Suprapubic skin (tissue), 4 donors: ENCODE results near the gene LBHD2. TPM values are rescaled to one million over a fixed set of nuclear protein-coding genes. Genes with fewer than 3 reads are reported as not detected.
"Not testable (repeated sequence)": the region's sequence is repeated elsewhere in the genome, so short reads cannot be mapped to it uniquely, and the experiment has no call there.

ENCODE experiments used
- DNase-seq, 2 donors: peaks; one replicate each; pipeline ENCODE4 v3.0.0-alpha.2; 2019; ENCODE audit warnings: low spot score in 2 of 2
- H3K27ac ChIP-seq: fragments of 200-600 bp; sonication (generic); one replicate; pipeline ENCODE4 v1.5.1; 2019
- H3K27me3 ChIP-seq: fragments of 200-600 bp; sonication (generic); one replicate; pipeline ENCODE4 v1.5.1; 2019
- H3K36me3 ChIP-seq: fragments of 200-600 bp; sonication (generic); one replicate; pipeline ENCODE4 v1.5.1; 2019
- H3K4me1 ChIP-seq: fragments of 200-600 bp; sonication (generic); one replicate; pipeline ENCODE4 v1.5.1; 2019
- H3K4me3 ChIP-seq: fragments of 200-600 bp; sonication (generic); one replicate; pipeline ENCODE4 v1.5.1; 2019; ENCODE audit warnings: mild to moderate bottlenecking
- H3K9me3 ChIP-seq: fragments of 200-600 bp; sonication (generic); one replicate; pipeline ENCODE4 v1.5.1; 2019
- CTCF ChIP-seq, 2 donors: fragments of 200-600 bp in 1 of 2; fragments of 450-650 bp in 1 of 2; sonication (generic) in 1 of 2; IDR thresholded peaks; one replicate each; pipeline ENCODE4 v1.5.1; 2016 to 2019; ENCODE audit warnings: antibody characterized with exemption in 2 of 2, mild to moderate bottlenecking in 1 of 2, moderate library complexity in 1 of 2
- EP300 ChIP-seq: sonication (generic); formaldehyde crosslinking; IDR thresholded peaks from one replicate; pipeline ENCODE4 v1.6.1; 2017; ENCODE audit warnings: antibody characterized with exemption
- POLR2A ChIP-seq, 2 donors: fragments of 450-650 bp; IDR thresholded peaks; one replicate each; pipeline ENCODE4 v1.6.1; 2017; ENCODE audit warnings: antibody characterized with exemption in 2 of 2, mild to moderate bottlenecking in 2 of 2, moderate library complexity in 2 of 2
- POLR2AphosphoS5 ChIP-seq, 3 donors: sonication (generic); formaldehyde crosslinking; IDR thresholded peaks; one replicate each; pipeline ENCODE4 v1.6.1; 2017; ENCODE audit warnings: antibody characterized with exemption in 3 of 3
- WGBS: methylation state at CpG from one replicate; pipeline ENCODE4 v1.1.5; 2018; 5-methylcytosine and 5-hydroxymethylcytosine counted together
- total RNA-seq, 4 donors: library from RNA; depleted of rRNA; stranded (reverse); fragments of >200 nt; gene quantifications; one replicate each; pipeline ENCODE4 v1.1.0, GENCODE V29; 2016

Gene LBHD2
- total RNA-seq, 4 donors from 2014 or later: not detected

DNA sequence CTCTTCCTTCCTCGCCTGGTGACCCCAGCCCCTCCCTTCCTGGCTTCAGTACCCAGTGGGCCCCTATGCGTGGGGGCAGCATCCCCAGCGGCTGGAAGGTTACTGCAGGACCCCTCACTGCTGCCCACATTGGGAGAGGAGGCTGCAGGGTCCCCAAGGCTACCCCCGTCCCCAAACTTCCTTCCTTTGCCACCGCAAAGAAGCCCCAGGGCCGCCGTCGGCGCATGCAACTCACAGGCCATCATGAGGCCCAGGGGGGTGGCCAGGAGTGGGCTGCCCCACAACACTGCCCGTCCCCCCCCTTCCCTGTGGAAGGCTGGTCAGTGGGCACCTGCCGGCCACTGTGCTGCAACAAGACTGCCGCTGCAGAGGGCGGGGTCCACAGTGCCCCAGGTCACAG is 29.8 kb downstream of the LBHD2 start:
- Histone ChIP-seq H3K27me3 (peaks cover 4% of the 10 kb centered on the region), H3K4me3 (no peak overlapping the region), H3K4me1 (peaks cover 61% of the 10 kb centered on the region), H3K36me3 (no peaks in the 10 kb centered on the region), H3K9me3 (no peaks in the 10 kb centered on the region), H3K27ac (no peak overlapping the region)
- TF ChIP-seq CTCF (IDR thresholded peaks at IDR 0.05) (no peak), POLR2A (IDR thresholded peaks at IDR 0.05) (no peak), POLR2AphosphoS5 (IDR thresholded peaks at IDR 0.05) (no peak), EP300 (no peak)
- DNase-seq: no peak
- 80% methylated on average over 1 of the region's 13 CpGs for WGBS

GRCh38 chr14:103115086-103115679 is 31.2 kb downstream of the LBHD2 start:
- H3K4me1 ChIP-seq: peaks cover 61% of the 10 kb centered on the region
- H3K27me3 ChIP-seq, H3K36me3 ChIP-seq, H3K9me3 ChIP-seq, H3K4me3 ChIP-seq, DNase-seq: not testable (repeated sequence)
- 58% methylated on average over 11 of the region's 12 CpGs for WGBS
- H3K27ac ChIP-seq: peak overlapping the region; percentile 34

DNA sequence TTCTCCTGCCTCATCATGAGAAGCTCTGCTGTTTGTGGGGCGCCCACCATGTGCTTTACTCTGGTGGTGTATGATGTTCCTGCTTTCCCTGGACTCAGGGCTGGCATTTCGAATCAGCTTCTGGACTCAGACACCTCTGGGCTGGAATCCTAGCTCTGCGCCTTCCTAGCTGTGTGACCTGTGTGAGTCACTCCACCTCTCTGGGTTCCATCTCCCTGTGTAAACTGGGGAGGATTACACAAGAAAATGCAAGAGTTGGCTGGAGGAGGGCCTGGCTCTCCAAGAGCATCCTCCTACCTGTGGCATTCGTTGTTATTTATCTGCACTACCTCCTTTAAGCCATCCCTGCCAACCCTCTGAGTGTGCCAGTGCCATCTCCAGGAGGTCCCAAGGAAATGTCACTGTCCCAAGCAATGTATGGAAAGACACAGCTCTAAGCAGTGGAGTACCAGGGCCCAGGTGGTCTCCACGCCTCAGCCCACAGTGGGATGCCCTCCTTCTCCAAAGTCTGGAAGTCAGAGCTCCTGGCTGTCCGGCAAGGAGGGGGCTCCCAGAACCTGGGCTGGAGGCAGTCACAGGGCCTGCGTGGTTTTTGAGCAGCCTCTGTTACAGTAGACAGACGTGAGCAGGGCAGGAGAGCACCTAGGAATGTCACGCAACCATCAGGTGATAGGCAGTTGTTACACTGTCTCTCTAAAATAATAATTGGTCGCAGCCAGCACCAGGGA is 32.0 kb downstream of the LBHD2 start:
- H3K9me3 ChIP-seq: no peaks in the 10 kb centered on the region
- WGBS: 92% methylated on average over 9 of the region's 10 CpGs
- DNase-seq: no peak
- H3K36me3 ChIP-seq: no peaks in the 10 kb centered on the region
- H3K27ac ChIP-seq: no peak overlapping the region
- no peak overlapping the region for H3K4me3 ChIP-seq
- no peaks in the 10 kb centered on the region for H3K27me3 ChIP-seq
- H3K4me1 ChIP-seq: peaks cover 61% of the 10 kb centered on the region
- no peak for TF ChIP-seq CTCF (IDR thresholded peaks at IDR 0.05)
- TF ChIP-seq POLR2AphosphoS5 (IDR thresholded peaks at IDR 0.05): no peak
- TF ChIP-seq EP300: no peak
- no peak for TF ChIP-seq POLR2A (IDR thresholded peaks at IDR 0.05)

GRCh38 chr14:103116636-103117035 is 32.6 kb downstream of the LBHD2 start:
- H3K27ac ChIP-seq: no peak overlapping the region
- no peak for TF ChIP-seq EP300
- no peak for TF ChIP-seq CTCF (IDR thresholded peaks at IDR 0.05)
- no peak for TF ChIP-seq POLR2A (IDR thresholded peaks at IDR 0.05)
- no peak for TF ChIP-seq POLR2AphosphoS5 (IDR thresholded peaks at IDR 0.05)
- H3K4me1 ChIP-seq: peaks cover 61% of the 10 kb centered on the region
- no peak overlapping the region for H3K4me3 ChIP-seq
- H3K27me3 ChIP-seq: no peaks in the 10 kb centered on the region
- no peaks in the 10 kb centered on the region for H3K36me3 ChIP-seq
- no peak for DNase-seq
- no peaks in the 10 kb centered on the region for H3K9me3 ChIP-seq
- 92% methylated on average over 17 of the region's 17 CpGs for WGBS

GRCh38 chr14:103117499-103117898 is 33.5 kb downstream of the LBHD2 start:
- WGBS: 91% methylated on average over 7 of the region's 7 CpGs
- peaks cover 63% of the 10 kb centered on the region for H3K4me1 ChIP-seq
- H3K36me3 ChIP-seq, H3K4me3 ChIP-seq, H3K27me3 ChIP-seq, H3K9me3 ChIP-seq, DNase-seq, H3K27ac ChIP-seq: not testable (repeated sequence)

DNA sequence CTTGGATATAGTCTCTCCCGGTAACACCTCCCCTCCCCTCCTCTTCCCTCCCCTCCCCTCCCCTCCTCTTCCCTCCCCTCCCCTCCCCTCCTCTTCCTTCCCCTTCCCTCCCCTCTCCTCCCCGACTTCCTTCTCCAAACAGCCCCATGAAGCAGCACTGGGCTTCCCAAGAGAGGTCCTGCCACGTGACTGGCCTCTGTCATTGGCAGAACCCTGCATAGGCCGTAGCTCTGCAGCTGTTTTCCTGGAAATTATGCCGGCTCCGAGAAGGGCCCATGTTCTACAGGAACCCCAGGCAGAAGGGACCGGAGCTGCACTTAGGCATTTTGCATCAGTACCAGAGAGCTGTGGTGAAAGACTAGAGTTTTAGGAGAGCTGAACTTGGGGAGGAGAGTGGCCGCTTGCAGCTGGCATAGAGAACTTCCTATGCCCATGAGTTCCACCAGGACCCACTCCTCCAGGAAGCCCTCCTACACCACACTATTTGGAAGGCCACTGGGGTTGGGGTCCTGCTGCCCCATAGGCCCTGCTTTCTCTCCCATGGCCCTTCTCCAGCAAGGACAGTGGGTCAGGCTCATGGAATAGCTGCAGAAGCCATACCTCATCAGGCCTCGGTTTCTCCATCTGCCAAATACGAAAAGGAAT is 34.1 kb downstream of the LBHD2 start:
- H3K9me3 ChIP-seq: no peaks in the 10 kb centered on the region
- H3K27ac ChIP-seq: peak overlapping the region; percentile 67
- TF ChIP-seq CTCF (IDR thresholded peaks at IDR 0.05) (no peak), EP300 (no peak), POLR2A (IDR thresholded peaks at IDR 0.05) (no peak), POLR2AphosphoS5 (IDR thresholded peaks at IDR 0.05) (no peak)
- WGBS: 37% methylated on average over 6 of the region's 10 CpGs
- H3K4me1 ChIP-seq: peaks cover 64% of the 10 kb centered on the region
- H3K36me3 ChIP-seq: no peaks in the 10 kb centered on the region
- no peak overlapping the region for H3K4me3 ChIP-seq
- peaks cover 6% of the 10 kb centered on the region for H3K27me3 ChIP-seq
- DNase-seq: peak in 1 of 2 donors; percentile 83
